ENCODE results near the gene CLCA2. TPM values are rescaled to one million over a fixed set of nuclear protein-coding genes. Genes with fewer than 3 reads are reported as not detected.

CLCA2 gene, protein sequence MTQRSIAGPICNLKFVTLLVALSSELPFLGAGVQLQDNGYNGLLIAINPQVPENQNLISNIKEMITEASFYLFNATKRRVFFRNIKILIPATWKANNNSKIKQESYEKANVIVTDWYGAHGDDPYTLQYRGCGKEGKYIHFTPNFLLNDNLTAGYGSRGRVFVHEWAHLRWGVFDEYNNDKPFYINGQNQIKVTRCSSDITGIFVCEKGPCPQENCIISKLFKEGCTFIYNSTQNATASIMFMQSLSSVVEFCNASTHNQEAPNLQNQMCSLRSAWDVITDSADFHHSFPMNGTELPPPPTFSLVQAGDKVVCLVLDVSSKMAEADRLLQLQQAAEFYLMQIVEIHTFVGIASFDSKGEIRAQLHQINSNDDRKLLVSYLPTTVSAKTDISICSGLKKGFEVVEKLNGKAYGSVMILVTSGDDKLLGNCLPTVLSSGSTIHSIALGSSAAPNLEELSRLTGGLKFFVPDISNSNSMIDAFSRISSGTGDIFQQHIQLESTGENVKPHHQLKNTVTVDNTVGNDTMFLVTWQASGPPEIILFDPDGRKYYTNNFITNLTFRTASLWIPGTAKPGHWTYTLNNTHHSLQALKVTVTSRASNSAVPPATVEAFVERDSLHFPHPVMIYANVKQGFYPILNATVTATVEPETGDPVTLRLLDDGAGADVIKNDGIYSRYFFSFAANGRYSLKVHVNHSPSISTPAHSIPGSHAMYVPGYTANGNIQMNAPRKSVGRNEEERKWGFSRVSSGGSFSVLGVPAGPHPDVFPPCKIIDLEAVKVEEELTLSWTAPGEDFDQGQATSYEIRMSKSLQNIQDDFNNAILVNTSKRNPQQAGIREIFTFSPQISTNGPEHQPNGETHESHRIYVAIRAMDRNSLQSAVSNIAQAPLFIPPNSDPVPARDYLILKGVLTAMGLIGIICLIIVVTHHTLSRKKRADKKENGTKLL
- total RNA-seq (2021; fragmentation: NEBNext Ultra II Directional; extraction: Animal tissue kit (Norgen Biotek cat#: 25700)) (not detected in 2 replicates), polyA plus RNA-seq (2011; rRNA removed) (not detected in 2 replicates), polyA minus RNA-seq (2011; rRNA and poly(A)+ RNA removed) (0.07 and 0.66 TPM in 2 replicates)
- polyA plus RNA-seq (2011; cell fraction: cytosol; rRNA removed), result not detected
- not detected for polyA plus RNA-seq (2011; cell fraction: nucleus; rRNA removed)
- polyA plus RNA-seq (2012, experiment 1 of 2), result not detected in 4 replicates
- polyA plus RNA-seq (2012, experiment 2 of 2), result not detected
- 0.02 TPM for polyA plus RNA-seq (2013, experiment 1 of 2)
- 0.04 TPM for polyA plus RNA-seq (2013, experiment 2 of 2)
- not detected for polyA minus RNA-seq (2011; cell fraction: cytosol; rRNA and poly(A)+ RNA removed)
- not detected for polyA minus RNA-seq (2011; cell fraction: nucleus; rRNA and poly(A)+ RNA removed)
- long read RNA-seq, experiment 1, result 0 reads
- long read RNA-seq, experiment 2, result 0 reads

DNA sequence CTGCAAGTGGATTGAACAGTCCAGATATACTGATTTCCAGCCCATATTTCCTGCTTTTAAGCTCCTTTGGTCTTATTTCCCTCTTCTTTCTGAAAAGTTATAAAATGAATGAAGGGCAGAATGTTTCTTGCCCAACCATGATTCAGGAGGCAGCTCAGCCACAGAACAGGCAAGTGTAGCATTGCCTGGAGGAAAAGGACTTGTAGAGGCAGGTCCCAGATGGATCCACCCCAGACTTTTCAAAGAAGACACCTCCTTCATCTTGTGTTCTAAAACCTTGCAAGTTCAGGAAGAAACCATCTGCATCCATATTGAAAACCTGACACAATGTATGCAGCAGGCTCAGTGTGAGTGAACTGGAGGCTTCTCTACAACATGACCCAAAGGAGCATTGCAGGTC lies at the start of gene CLCA2:
Gene CLCA2, plus strand, starts transcription at position 299 of the 400 bp plus-strand sequence. Its CDS starts 77 bp downstream, at position 376.
- Histone ChIP-seq H3K23ac (ENCODE audit: insufficient read length) (no peak within 1 kb of the TSS), H3K36me3 (ENCODE audit: control insufficient read depth in 2 of 4, insufficient read depth in 4 of 4, low read length in 3 of 4) (no peaks in the 10 kb centered on the region), H3K4me3 (ENCODE audit: extremely low read depth in 1 of 4, insufficient read depth in 2 of 4, low read depth in 3 of 4, low read length in 4 of 4) (no peak within 1 kb of the TSS), H3K23me2 (ENCODE audit: low read depth, low read length) (no peaks in the 10 kb centered on the region; the same call in 1 of the 2 replicates), H3K79me1 (ENCODE audit: low read depth, low read length) (no peaks in the 10 kb centered on the region), H2BK120ac (replicated peaks; ENCODE audit: low read depth, low read length) (no peak within 1 kb of the TSS), H4K5ac (ENCODE audit: insufficient read length, low read depth, low read length) (no peak within 1 kb of the TSS), H3K4me1 (replicated peaks in 1 of 4; ENCODE audit: control insufficient read depth in 3 of 4, insufficient read depth in 4 of 4, low read length in 3 of 4) (0 out of 7 replicates have a peak, but pooled peaks cover 0 to 1% (median 0%) of the 10 kb centered on the region in 4 experiments), H3K18ac (ENCODE audit: extremely low read depth, low read length) (no peak within 1 kb of the TSS), H3K4ac (replicated peaks; ENCODE audit: insufficient read length, low read depth, low read length) (no peak within 1 kb of the TSS), H2AK5ac (ENCODE audit: low read depth, low read length) (no peak within 1 kb of the TSS), H3K4me2 (ENCODE audit: insufficient read depth in 1 of 2, low read depth in 2 of 2, low read length in 2 of 2) (no peak within 1 kb of the TSS), H2BK12ac (ENCODE audit: low read depth, low read length) (no peak within 1 kb of the TSS), H3K56ac (replicated peaks; ENCODE audit: insufficient read length, low read depth, low read length) (no peak within 1 kb of the TSS), H4K20me1 (replicated peaks in 1 of 2; ENCODE audit: control insufficient read depth in 1 of 2, insufficient read depth in 2 of 2, low read length in 2 of 2) (no peaks in the 10 kb centered on the region), H3K27me3 (replicated peaks in 1 of 4; ENCODE audit: control insufficient read depth in 3 of 4, extremely low read depth in 1 of 4, insufficient read depth in 3 of 4, low read length in 3 of 4) (no peaks in the 10 kb centered on the region), H3K79me2 (ENCODE audit: control insufficient read depth in 1 of 2, insufficient read depth in 2 of 2, low read length in 2 of 2) (no peaks in the 10 kb centered on the region), H2BK5ac (ENCODE audit: low read depth, low read length) (no peak within 1 kb of the TSS), H2BK20ac (ENCODE audit: low read length) (no peak within 1 kb of the TSS), H3K9me3 (ENCODE audit: insufficient read depth in 2 of 2, low read depth in 1 of 2, low read length in 1 of 2) (no peaks in the 10 kb centered on the region), H2AFZ (ENCODE audit: low read length) (peak within 1 kb of the TSS; percentile 65; the same call in 1 of the 2 replicates), H2BK15ac (ENCODE audit: low read length) (no peak within 1 kb of the TSS), H3K27ac (ENCODE audit: low read depth, low read length) (no peak within 1 kb of the TSS), H3K9ac (replicated peaks in 1 of 4; ENCODE audit: extremely low read depth in 1 of 4, low read depth in 3 of 4, low read length in 3 of 4) (no peak within 1 kb of the TSS), H4K91ac (replicated peaks; ENCODE audit: insufficient read length, low read length) (no peak within 1 kb of the TSS), H4K8ac (ENCODE audit: extremely low read depth, insufficient read depth, low read length) (no peak within 1 kb of the TSS), H3K14ac (ENCODE audit: insufficient read length) (no peak within 1 kb of the TSS)
- ChIA-PET POLR2A (ENCODE audit: partially characterized antibody) (no interaction called here), CTCF (ENCODE audit: partially characterized antibody) (interaction anchor here (0.6 to 1.9 kb wide), 6 partner anchors 13 to 82 kb away, joined by 3 to 8 read pairs (median 4); no protein-coding TSS in a partner anchor)
- FAIRE-seq, result no peak
- no peak for DNase-seq (ENCODE audit: low read depth in 1 of 2, low spot score in 2 of 2)
- TF ChIP-seq KDM1A (IDR thresholded peaks at IDR 0.05; ENCODE audit: borderline replicate concordance, low read length) (no peak), TCF12 (IDR thresholded peaks at IDR 0.05; ENCODE audit: low read depth, low read length) (no peak), ASH2L (IDR thresholded peaks at IDR 0.05; ENCODE audit: low read length) (no peak), TBP (IDR thresholded peaks at IDR 0.05; ENCODE audit: low read depth, low read length) (no peak), SIX5 (IDR thresholded peaks at IDR 0.05; ENCODE audit: low read depth, low read length) (no peak), YY1 (IDR thresholded peaks at IDR 0.05; ENCODE audit: low read depth, low read length) (no peak), NANOG (IDR thresholded peaks at IDR 0.05; ENCODE audit: insufficient read depth, low read depth, low read length, poor library complexity, severe bottlenecking) (no peak), CBX8 (IDR thresholded peaks at IDR 0.05; ENCODE audit: borderline replicate concordance, low read depth, low read length) (no peak)
- TF ChIP-seq, protein P1, sequence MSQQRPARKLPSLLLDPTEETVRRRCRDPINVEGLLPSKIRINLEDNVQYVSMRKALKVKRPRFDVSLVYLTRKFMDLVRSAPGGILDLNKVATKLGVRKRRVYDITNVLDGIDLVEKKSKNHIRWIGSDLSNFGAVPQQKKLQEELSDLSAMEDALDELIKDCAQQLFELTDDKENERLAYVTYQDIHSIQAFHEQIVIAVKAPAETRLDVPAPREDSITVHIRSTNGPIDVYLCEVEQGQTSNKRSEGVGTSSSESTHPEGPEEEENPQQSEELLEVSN (IDR thresholded peaks at IDR 0.05), result no peak

All from H1 (cell line).